ENCODE data around the gene TSPAN4. TPM values are rescaled to one million over a fixed set of nuclear protein-coding genes. Genes with fewer than 3 reads are reported as not detected.
A peak's percentile ranks its signal among the peaks of the same experiment; 100 is the strongest.

TSPAN4 gene
- total and polyA plus RNA-seq, 2 of the 13 experiments (the other 11 are each of a cell fraction or from before 2014, with no cell fraction given) = 31.7 to 68.3 TPM

GRCh38 chr11:839875-840617, 2.6 kb upstream of the TSPAN4 start:
- FAIRE-seq (no peak), ATAC-seq (no peak), DNase-seq (ENCODE audit: low spot score) (no peak)
- Histone ChIP-seq H3K79me2 (ENCODE audit: insufficient read depth, low read length) (peaks cover 27% of the 10 kb centered on the region), H2AFZ (ENCODE audit: low read length) (no peak overlapping the region), H3K9ac (ENCODE audit: insufficient read depth, low read depth, low read length) (peak overlapping the region; percentile 92), H3K4me3 (replicated peaks in 1 of 3; ENCODE audit: insufficient read depth in 1 of 3, low read depth in 2 of 3, low read length in 3 of 3) (peak overlapping the region in 2 of 3 experiments; percentile 97 to 98; a peak in 3 of 6 replicates), H3K9me3 (ENCODE audit: low read length) (no peaks in the 10 kb centered on the region), H3K4me1 (ENCODE audit: insufficient read depth, low read length) (peaks cover 61% of the 10 kb centered on the region), H3K36me3 (replicated peaks in 1 of 2; ENCODE audit: control insufficient read depth in 1 of 2, insufficient read depth in 2 of 2, low read length in 2 of 2) (peaks cover 9 to 36% of the 10 kb centered on the region in 2 experiments), H3K27me3 (ENCODE audit: control insufficient read depth in 1 of 2, insufficient read depth in 2 of 2, low read length in 2 of 2) (no peaks in the 10 kb centered on the region), H3K27ac (ENCODE audit: extremely low read length, insufficient read depth, low read length) (peak overlapping the region; percentile 30), H3K4me2 (ENCODE audit: low read depth, low read length) (peak overlapping the region; percentile 85), H4K20me1 (ENCODE audit: insufficient read depth, low read length) (peaks cover 13% of the 10 kb centered on the region; the same call in 1 of the 2 replicates)
- intact Hi-C loops (cut with micrococcal nuclease; ENCODE audit: unreplicated experiment) (loop anchor here (5.0 kb wide), 1 partner anchor 33 kb away; the partner anchor contains the start of genes PIDD1 and RPLP2), in situ Hi-C loops (cut with HindIII; ENCODE audit: extremely low pct_ligation_motif_present, low pct_unique_long_range_greater_than_20kb) (no loop called here)
- POLR2A ChIA-PET = interaction anchor here (1.1 to 16.1 kb wide), 4 partner anchors 10 to 43 kb away, joined by 3 to 264 read pairs (median 78); partner anchors contain the start of genes CD151, CRACR2B, PNPLA2 and RPLP2
- CTCF ChIA-PET (ENCODE audit: low intra/inter-chr PET ratio, low total read pairs) = no interaction called here
- 97% methylated on average over 10 of the region's 25 CpGs for WGBS (ENCODE audit: low lambda C conversion rate)
- BruUV-seq (replicated peaks) = no TSS peak
- TF ChIP-seq ZNF24 (IDR thresholded peaks at IDR 0.05) (no peak), ZNF687 (CRISPR knock-in tag; IDR thresholded peaks at IDR 0.05) (peak; percentile 15; the same call in 1 of the 2 replicates), RBFOX2 (IDR thresholded peaks at IDR 0.05; ENCODE audit: low read depth, low read length) (peak; percentile 67), ZNF788 (CRISPR knock-in tag; IDR thresholded peaks at IDR 0.05; ENCODE audit: borderline replicate concordance) (peak; percentile 27; the same call in 1 of the 2 replicates), AGO2 (optimal IDR thresholded peaks at IDR 0.05; ENCODE audit: low read depth, low read length) (peak; percentile 92), SP2 (CRISPR knock-in tag; IDR thresholded peaks at IDR 0.05) (no peak), AKAP8 (CRISPR knock-in tag; IDR thresholded peaks at IDR 0.05) (peak; percentile 72; the same call in 1 of the 2 replicates), POLR2AphosphoS5 (IDR thresholded peaks at IDR 0.05; ENCODE audit: low read depth, low read length) (peak; percentile 12; the same call in 1 of the 2 replicates), AGO1 (IDR thresholded peaks at IDR 0.05; ENCODE audit: low read depth, low read length, poor library complexity, severe bottlenecking) (peak; percentile 89), NR2F2 (IDR thresholded peaks at IDR 0.05; ENCODE audit: borderline replicate concordance, low read depth) (no peak), POLR2G (IDR thresholded peaks at IDR 0.05; ENCODE audit: low read depth, low read length) (peak; percentile 38)
- TF ChIP-seq, protein P1, sequence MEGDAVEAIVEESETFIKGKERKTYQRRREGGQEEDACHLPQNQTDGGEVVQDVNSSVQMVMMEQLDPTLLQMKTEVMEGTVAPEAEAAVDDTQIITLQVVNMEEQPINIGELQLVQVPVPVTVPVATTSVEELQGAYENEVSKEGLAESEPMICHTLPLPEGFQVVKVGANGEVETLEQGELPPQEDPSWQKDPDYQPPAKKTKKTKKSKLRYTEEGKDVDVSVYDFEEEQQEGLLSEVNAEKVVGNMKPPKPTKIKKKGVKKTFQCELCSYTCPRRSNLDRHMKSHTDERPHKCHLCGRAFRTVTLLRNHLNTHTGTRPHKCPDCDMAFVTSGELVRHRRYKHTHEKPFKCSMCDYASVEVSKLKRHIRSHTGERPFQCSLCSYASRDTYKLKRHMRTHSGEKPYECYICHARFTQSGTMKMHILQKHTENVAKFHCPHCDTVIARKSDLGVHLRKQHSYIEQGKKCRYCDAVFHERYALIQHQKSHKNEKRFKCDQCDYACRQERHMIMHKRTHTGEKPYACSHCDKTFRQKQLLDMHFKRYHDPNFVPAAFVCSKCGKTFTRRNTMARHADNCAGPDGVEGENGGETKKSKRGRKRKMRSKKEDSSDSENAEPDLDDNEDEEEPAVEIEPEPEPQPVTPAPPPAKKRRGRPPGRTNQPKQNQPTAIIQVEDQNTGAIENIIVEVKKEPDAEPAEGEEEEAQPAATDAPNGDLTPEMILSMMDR (CRISPR knock-in tag; IDR thresholded peaks at IDR 0.05) = peak; percentile 50
- TF ChIP-seq, protein P2, sequence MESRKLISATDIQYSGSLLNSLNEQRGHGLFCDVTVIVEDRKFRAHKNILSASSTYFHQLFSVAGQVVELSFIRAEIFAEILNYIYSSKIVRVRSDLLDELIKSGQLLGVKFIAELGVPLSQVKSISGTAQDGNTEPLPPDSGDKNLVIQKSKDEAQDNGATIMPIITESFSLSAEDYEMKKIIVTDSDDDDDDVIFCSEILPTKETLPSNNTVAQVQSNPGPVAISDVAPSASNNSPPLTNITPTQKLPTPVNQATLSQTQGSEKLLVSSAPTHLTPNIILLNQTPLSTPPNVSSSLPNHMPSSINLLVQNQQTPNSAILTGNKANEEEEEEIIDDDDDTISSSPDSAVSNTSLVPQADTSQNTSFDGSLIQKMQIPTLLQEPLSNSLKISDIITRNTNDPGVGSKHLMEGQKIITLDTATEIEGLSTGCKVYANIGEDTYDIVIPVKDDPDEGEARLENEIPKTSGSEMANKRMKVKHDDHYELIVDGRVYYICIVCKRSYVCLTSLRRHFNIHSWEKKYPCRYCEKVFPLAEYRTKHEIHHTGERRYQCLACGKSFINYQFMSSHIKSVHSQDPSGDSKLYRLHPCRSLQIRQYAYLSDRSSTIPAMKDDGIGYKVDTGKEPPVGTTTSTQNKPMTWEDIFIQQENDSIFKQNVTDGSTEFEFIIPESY (CRISPR knock-in tag; IDR thresholded peaks at IDR 0.05) = peak; percentile 72; the same call in 1 of the 2 replicates
- TF ChIP-seq, protein P3, sequence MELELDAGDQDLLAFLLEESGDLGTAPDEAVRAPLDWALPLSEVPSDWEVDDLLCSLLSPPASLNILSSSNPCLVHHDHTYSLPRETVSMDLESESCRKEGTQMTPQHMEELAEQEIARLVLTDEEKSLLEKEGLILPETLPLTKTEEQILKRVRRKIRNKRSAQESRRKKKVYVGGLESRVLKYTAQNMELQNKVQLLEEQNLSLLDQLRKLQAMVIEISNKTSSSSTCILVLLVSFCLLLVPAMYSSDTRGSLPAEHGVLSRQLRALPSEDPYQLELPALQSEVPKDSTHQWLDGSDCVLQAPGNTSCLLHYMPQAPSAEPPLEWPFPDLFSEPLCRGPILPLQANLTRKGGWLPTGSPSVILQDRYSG (CRISPR knock-in tag; IDR thresholded peaks at IDR 0.05) = no peak
